SJSA1 (cell line): Measurements from ENCODE around the gene PSMD6. TPM values are rescaled to one million over a fixed set of nuclear protein-coding genes. Genes with fewer than 3 reads are reported as not detected.

Experiments used
- DNase-seq, 2 experiments: peaks; one replicate each; pipeline ENCODE4 v3.0.0-alpha.2; 2015 to 2020; ENCODE audit warnings: low spot score in 2 of 2, low read depth in 1 of 2
- H3K27ac ChIP-seq: fragments of 250-450 bp; sonication (Bioruptor Pico); 2 replicates; pipeline ENCODE4 v1.5.1; 2020; ENCODE audit warnings: mild to moderate bottlenecking, moderate library complexity
- H3K27me3 ChIP-seq: fragments of 250-450 bp; sonication (Bioruptor Pico); replicated peaks from 2 replicates; pipeline ENCODE4 v1.5.1; 2020; ENCODE audit warnings: mild to moderate bottlenecking, moderate library complexity
- H3K36me3 ChIP-seq: fragments of 250-450 bp; sonication (Bioruptor Pico); 2 replicates; pipeline ENCODE4 v1.5.1; 2020; ENCODE audit warnings: mild to moderate bottlenecking
- H3K4me1 ChIP-seq: fragments of 250-450 bp; sonication (Bioruptor Pico); replicated peaks from 2 replicates; pipeline ENCODE4 v1.6.1; 2021; ENCODE audit warnings: mild to moderate bottlenecking
- H3K4me3 ChIP-seq: fragments of 250-450 bp; sonication (Bioruptor Pico); 2 replicates; pipeline ENCODE4 v1.5.1; 2020; ENCODE audit warnings: mild to moderate bottlenecking
- H3K9me3 ChIP-seq: fragments of 250-450 bp; sonication (Bioruptor Pico); replicated peaks from 2 replicates; pipeline ENCODE4 v1.5.1; 2020; ENCODE audit warnings: mild to moderate bottlenecking
- total RNA-seq: library from RNA; depleted of rRNA; stranded (reverse); fragments of >200 nt; shearing (Covaris generic); gene quantifications from 2 replicates; pipeline ENCODE4 v1.2.3, GENCODE V29; 2014

PSMD6 gene
- total RNA-seq, 1 experiment from 2014 or later: 135 TPM

GRCh38 chr3:64011685-64012084, 11.6 kb downstream of the PSMD6 start:
- DNase-seq: no peak
- Histone ChIP-seq H3K27ac (no peak overlapping the region), H3K36me3 (peaks cover 99% of the 10 kb centered on the region), H3K4me1 (no peaks in the 10 kb centered on the region), H3K9me3 (no peaks in the 10 kb centered on the region), H3K4me3 (no peak overlapping the region), H3K27me3 (no peaks in the 10 kb centered on the region)

GRCh38 chr3:64010199-64010598, 13.1 kb downstream of the PSMD6 start:
- Histone ChIP-seq H3K9me3 (no peaks in the 10 kb centered on the region), H3K36me3 (peaks cover 100% of the 10 kb centered on the region), H3K27ac (no peak overlapping the region), H3K4me3 (no peak overlapping the region), H3K4me1 (no peaks in the 10 kb centered on the region), H3K27me3 (no peaks in the 10 kb centered on the region)
- no peak for DNase-seq

- H3K9me3 ChIP-seq: no peaks in the 10 kb centered on the region
These were observed 13.8 kb downstream of the PSMD6 start for GRCh38 chr3:64009528-64009927.

GRCh38 chr3:64008487-64009351, 14.6 kb downstream of the PSMD6 start:
- H3K4me1 ChIP-seq: no peaks in the 10 kb centered on the region
- no peak for DNase-seq
- peaks cover 99% of the 10 kb centered on the region for H3K36me3 ChIP-seq
- H3K9me3 ChIP-seq: no peaks in the 10 kb centered on the region
- H3K27me3 ChIP-seq: no peaks in the 10 kb centered on the region
- H3K4me3 ChIP-seq: no peak overlapping the region
- H3K27ac ChIP-seq: no peak overlapping the region

More at GRCh38 chr3:64009528-64009927, 13.8 kb downstream of the PSMD6 start:
- Histone ChIP-seq H3K4me3 (no peak overlapping the region), H3K36me3 (peaks cover 100% of the 10 kb centered on the region), H3K27me3 (no peaks in the 10 kb centered on the region), H3K27ac (no peak overlapping the region), H3K4me1 (no peaks in the 10 kb centered on the region)
- DNase-seq: no peak

GRCh38 chr3:64008017-64008416, 15.3 kb downstream of the PSMD6 start:
- H3K27ac ChIP-seq: no peak overlapping the region
- H3K9me3 ChIP-seq: no peaks in the 10 kb centered on the region
- no peaks in the 10 kb centered on the region for H3K27me3 ChIP-seq
- no peak for DNase-seq
- peaks cover 95% of the 10 kb centered on the region for H3K36me3 ChIP-seq
- no peak overlapping the region for H3K4me3 ChIP-seq
- H3K4me1 ChIP-seq: no peaks in the 10 kb centered on the region

- no peak for DNase-seq
- H3K27ac ChIP-seq: no peak overlapping the region
- no peak overlapping the region for H3K4me3 ChIP-seq
- H3K27me3 ChIP-seq: no peaks in the 10 kb centered on the region
- peaks cover 12% of the 10 kb centered on the region for H3K4me1 ChIP-seq
- H3K36me3 ChIP-seq: peaks cover 73% of the 10 kb centered on the region
- no peaks in the 10 kb centered on the region for H3K9me3 ChIP-seq
These were observed 19.7 kb downstream of the PSMD6 start for GRCh38 chr3:64003589-64003988.

GRCh38 chr3:64002233-64002632, 21.1 kb downstream of the PSMD6 start:
- Histone ChIP-seq H3K27ac (no peak overlapping the region), H3K4me1 (peaks cover 12% of the 10 kb centered on the region), H3K27me3 (no peaks in the 10 kb centered on the region), H3K36me3 (peaks cover 69% of the 10 kb centered on the region), H3K9me3 (no peaks in the 10 kb centered on the region), H3K4me3 (no peak overlapping the region)
- DNase-seq: no peak

- peaks cover 67% of the 10 kb centered on the region for H3K36me3 ChIP-seq
- no peak overlapping the region for H3K27ac ChIP-seq
- no peaks in the 10 kb centered on the region for H3K27me3 ChIP-seq
- peak; percentile 51 to 67 for DNase-seq
- H3K4me3 ChIP-seq: no peak overlapping the region
- H3K4me1 ChIP-seq: peaks cover 12% of the 10 kb centered on the region
- H3K9me3 ChIP-seq: no peaks in the 10 kb centered on the region
These were observed 22.7 kb downstream of the PSMD6 start for GRCh38 chr3:64000453-64001055.

- H3K9me3 ChIP-seq: no peaks in the 10 kb centered on the region
- H3K4me1 ChIP-seq: peaks cover 12% of the 10 kb centered on the region
- H3K27me3 ChIP-seq: no peaks in the 10 kb centered on the region
- peaks cover 67% of the 10 kb centered on the region for H3K36me3 ChIP-seq
- DNase-seq: no peak
- H3K27ac ChIP-seq: no peak overlapping the region
- H3K4me3 ChIP-seq: no peak overlapping the region
These were observed 24.2 kb downstream of the PSMD6 start for GRCh38 chr3:63998852-63999754.

GRCh38 chr3:63995086-63995485, 28.2 kb downstream of the PSMD6 start:
- H3K36me3 ChIP-seq: peaks cover 86% of the 10 kb centered on the region
- H3K9me3 ChIP-seq: no peaks in the 10 kb centered on the region
- no peak for DNase-seq
- H3K4me3 ChIP-seq: no peak overlapping the region
- H3K4me1 ChIP-seq: peaks cover 4% of the 10 kb centered on the region
- H3K27me3 ChIP-seq: no peaks in the 10 kb centered on the region
- H3K27ac ChIP-seq: no peak overlapping the region

GRCh38 chr3:63993653-63994079, 29.6 kb downstream of the PSMD6 start:
- Histone ChIP-seq H3K4me3 (no peak overlapping the region), H3K27me3 (no peaks in the 10 kb centered on the region), H3K27ac (no peak overlapping the region), H3K4me1 (no peaks in the 10 kb centered on the region), H3K9me3 (no peaks in the 10 kb centered on the region), H3K36me3 (peaks cover 90% of the 10 kb centered on the region)
- peak; percentile 34 to 54 for DNase-seq

- H3K4me1 ChIP-seq: no peaks in the 10 kb centered on the region
- DNase-seq: no peak
- no peaks in the 10 kb centered on the region for H3K27me3 ChIP-seq
- H3K4me3 ChIP-seq: no peak overlapping the region
- H3K9me3 ChIP-seq: no peaks in the 10 kb centered on the region
- peaks cover 92% of the 10 kb centered on the region for H3K36me3 ChIP-seq
- H3K27ac ChIP-seq: no peak overlapping the region
These were observed 30.6 kb downstream of the PSMD6 start for GRCh38 chr3:63992516-63993209.

GRCh38 chr3:63991666-63992065, 31.6 kb downstream of the PSMD6 start:
- Histone ChIP-seq H3K36me3 (peaks cover 86% of the 10 kb centered on the region), H3K27me3 (no peaks in the 10 kb centered on the region), H3K4me1 (no peaks in the 10 kb centered on the region), H3K27ac (no peak overlapping the region), H3K9me3 (no peaks in the 10 kb centered on the region), H3K4me3 (no peak overlapping the region)
- no peak for DNase-seq
